Measurements from ENCODE around the gene SLC22A4. TPM values are rescaled to one million over a fixed set of nuclear protein-coding genes. Genes with fewer than 3 reads are reported as not detected.

SLC22A4 gene
- total RNA-seq, 2 experiments from 2014 or later = 1.9 to 2.0 TPM

DNA sequence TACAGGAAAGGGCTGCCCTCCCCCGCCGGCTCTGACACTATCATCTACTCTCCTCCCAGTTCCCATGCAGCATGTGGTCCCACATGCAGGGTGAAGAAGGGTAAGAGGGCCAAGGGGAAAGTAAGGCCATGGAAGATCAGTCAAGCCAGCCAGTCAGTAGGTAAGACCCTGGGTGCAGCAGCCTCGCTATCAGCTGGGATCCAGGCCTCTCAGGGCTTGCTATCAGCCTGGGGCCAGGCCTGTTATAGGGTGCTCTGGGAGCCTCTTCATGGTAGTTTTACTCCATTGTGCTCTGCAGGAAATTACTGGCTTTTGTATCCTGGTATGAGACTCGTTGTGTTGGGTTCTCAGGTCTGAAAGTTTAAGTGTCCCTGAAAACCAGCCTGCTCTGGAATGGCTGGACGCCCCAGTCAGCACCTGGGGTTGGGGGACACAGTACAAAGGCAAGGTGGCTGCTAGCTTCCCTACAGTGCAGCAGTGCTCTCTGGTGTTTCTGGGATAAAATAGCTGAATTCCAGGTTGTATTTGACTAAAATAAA, 21.4 kb downstream of the SLC22A4 start:
- H3K9me3 Mint-ChIP-seq = no peaks in the 10 kb centered on the region
- CTCF ChIA-PET = interaction anchor here (0.6 to 2.3 kb wide), 4 partner anchors 43 to 505 kb away, joined by 3 to 8 read pairs (median 4); no protein-coding TSS in a partner anchor

DNA sequence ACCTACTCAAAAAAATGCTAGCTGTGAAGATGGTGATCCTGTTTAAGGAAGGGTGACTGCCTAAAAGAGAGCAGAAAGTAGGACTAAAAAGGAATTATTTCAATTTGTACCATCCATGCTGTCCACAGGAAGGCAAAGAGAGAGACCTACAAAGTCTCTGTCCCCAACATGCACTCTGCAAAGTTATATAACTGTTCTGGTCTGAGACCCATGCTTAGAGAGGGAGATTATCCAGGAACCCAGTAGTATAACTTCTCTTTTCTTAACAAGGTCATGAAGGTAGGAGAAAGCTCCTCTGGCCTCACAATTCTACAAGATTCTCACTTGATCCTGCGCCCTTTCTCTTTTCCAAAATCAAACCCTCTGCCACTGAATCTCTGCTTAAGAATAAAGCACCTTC, 25.8 kb downstream of the SLC22A4 start:
- Mint-ChIP-seq H3K4me1 (ENCODE audit: low read depth) (no peaks in the 10 kb centered on the region), H3K9me3 (no peaks in the 10 kb centered on the region), H3K27ac (no peak overlapping the region), H3K27me3 (ENCODE audit: low read depth) (no peaks in the 10 kb centered on the region), H3K36me3 (ENCODE audit: low read depth) (no peaks in the 10 kb centered on the region), H3K4me3 (no peak overlapping the region)
- intact Hi-C loops (cut with micrococcal nuclease) = no loop called here
- DNase-seq = no peak
- CTCF ChIA-PET = no interaction called here

More for the DNA sequence above, 21.4 kb downstream of the SLC22A4 start:
- DNase-seq = no peak
- Mint-ChIP-seq H3K36me3 (ENCODE audit: low read depth) (no peaks in the 10 kb centered on the region), H3K27ac (no peak overlapping the region), H3K4me3 (no peak overlapping the region), H3K4me1 (ENCODE audit: low read depth) (no peaks in the 10 kb centered on the region), H3K27me3 (ENCODE audit: low read depth) (no peaks in the 10 kb centered on the region)
- intact Hi-C loops (cut with micrococcal nuclease) = loop anchor here (2.0 kb wide), 1 partner anchor 43 kb away; no protein-coding TSS in a partner anchor

DNA sequence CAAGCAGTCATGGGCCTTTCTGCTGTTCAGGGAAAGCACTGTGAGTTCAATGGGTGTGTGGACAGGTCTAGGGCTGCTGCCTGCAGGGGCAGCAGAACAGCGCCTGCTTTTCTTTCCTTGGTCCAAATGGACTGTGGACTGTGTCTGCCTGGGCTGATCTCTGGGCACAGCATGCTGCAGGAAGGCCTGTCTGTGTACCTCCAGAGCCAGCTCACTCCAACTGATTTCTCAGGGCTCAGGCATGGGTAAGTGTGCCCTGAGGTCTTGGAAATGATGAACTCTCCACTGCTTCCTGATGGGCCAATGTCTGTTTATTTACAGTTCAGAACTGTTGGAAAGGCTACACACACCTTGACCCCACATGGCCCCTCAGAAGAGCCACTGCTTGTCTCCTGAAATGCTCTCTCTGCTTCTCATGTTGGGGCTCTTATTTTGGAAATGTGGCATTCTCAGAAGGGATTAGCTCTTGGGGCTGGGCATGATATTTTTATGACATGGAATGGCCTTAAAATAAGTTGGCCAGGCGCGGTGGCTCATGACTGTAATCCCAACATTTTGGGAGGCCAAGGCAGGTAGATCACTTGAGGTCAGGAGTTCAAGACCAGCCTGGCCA, 27.0 kb downstream of the SLC22A4 start:
- H3K9me3 Mint-ChIP-seq = no peaks in the 10 kb centered on the region
- H3K36me3 Mint-ChIP-seq (ENCODE audit: low read depth) = no peaks in the 10 kb centered on the region
- CTCF ChIA-PET = no interaction called here
- no peak overlapping the region for H3K4me3 Mint-ChIP-seq
- no peaks in the 10 kb centered on the region for H3K4me1 Mint-ChIP-seq (ENCODE audit: low read depth)
- DNase-seq = no peak
- no peaks in the 10 kb centered on the region for H3K27me3 Mint-ChIP-seq (ENCODE audit: low read depth)
- intact Hi-C loops (cut with micrococcal nuclease) = no loop called here
- H3K27ac Mint-ChIP-seq = no peak overlapping the region

DNA sequence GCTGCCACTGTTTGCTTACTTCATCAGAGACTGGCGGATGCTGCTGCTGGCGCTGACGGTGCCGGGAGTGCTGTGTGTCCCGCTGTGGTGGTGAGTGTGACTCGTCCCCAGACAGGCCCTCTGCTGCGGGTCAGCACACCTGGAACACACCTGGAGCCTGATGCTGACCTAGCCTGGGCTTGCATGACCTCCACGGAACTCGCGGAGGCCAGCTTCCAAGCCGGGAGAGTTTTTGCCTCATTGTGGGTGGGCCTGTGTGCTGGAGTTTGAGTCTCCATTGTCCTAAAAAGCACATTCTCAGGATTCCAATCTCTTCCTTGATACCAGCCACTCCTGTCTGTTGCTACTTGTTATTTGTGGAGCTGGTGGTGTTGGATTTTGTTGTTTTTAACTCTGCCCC, 28.1 kb downstream of the SLC22A4 start:
- H3K27ac Mint-ChIP-seq = no peak overlapping the region
- H3K27me3 Mint-ChIP-seq (ENCODE audit: low read depth) = no peaks in the 10 kb centered on the region
- H3K36me3 Mint-ChIP-seq (ENCODE audit: low read depth) = no peaks in the 10 kb centered on the region
- CTCF ChIA-PET = no interaction called here
- DNase-seq = no peak
- H3K9me3 Mint-ChIP-seq = no peaks in the 10 kb centered on the region
- no peaks in the 10 kb centered on the region for H3K4me1 Mint-ChIP-seq (ENCODE audit: low read depth)
- intact Hi-C loops (cut with micrococcal nuclease) = no loop called here
- H3K4me3 Mint-ChIP-seq = no peak overlapping the region

DNA sequence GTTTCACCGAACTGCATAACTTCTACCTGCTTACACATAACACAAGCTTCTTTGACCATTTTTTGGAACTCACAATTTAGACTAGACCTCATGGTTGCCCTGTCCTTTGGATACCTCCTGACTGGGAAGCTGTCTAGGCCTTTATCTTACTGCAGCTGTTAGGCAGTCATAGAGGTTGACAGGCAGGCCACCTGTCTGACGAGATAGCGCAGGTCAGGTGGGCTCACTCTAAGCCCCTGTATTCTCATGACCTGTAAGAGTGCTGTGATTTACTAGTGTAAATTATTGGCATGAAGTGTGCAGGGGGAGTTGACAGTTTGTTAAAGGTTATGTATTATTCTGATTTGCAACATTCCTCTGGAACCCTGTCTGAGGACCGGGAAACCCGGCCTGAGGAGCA, 29.0 kb downstream of the SLC22A4 start:
- H3K9me3 Mint-ChIP-seq = no peaks in the 10 kb centered on the region
- no peak overlapping the region for H3K27ac Mint-ChIP-seq
- H3K4me3 Mint-ChIP-seq = no peak overlapping the region
- H3K36me3 Mint-ChIP-seq (ENCODE audit: low read depth) = no peaks in the 10 kb centered on the region
- CTCF ChIA-PET = no interaction called here
- no peaks in the 10 kb centered on the region for H3K27me3 Mint-ChIP-seq (ENCODE audit: low read depth)
- intact Hi-C loops (cut with micrococcal nuclease) = no loop called here
- DNase-seq = no peak
- no peaks in the 10 kb centered on the region for H3K4me1 Mint-ChIP-seq (ENCODE audit: low read depth)

DNA sequence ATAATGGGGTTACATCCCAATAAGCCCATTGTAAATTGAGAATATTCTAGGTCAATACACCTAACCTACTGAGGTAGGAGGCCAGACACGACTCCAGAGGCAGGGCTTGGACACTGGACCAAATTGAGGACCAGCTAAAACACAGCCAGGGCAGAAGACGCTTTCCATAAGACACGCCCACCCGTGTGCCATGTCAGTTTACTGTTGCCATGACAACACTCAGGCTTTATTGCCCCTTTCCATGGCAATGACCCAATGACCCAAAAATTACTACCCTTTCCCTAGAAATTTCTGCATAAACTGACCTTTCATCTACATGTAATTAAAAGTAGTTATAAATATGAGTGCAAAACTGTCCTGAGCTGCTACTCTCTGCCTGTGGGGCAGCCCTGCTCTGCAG, 31.5 kb downstream of the SLC22A4 start:
- Mint-ChIP-seq H3K4me1 (ENCODE audit: low read depth) (no peaks in the 10 kb centered on the region), H3K36me3 (ENCODE audit: low read depth) (no peaks in the 10 kb centered on the region), H3K27ac (no peak overlapping the region), H3K4me3 (no peak overlapping the region), H3K27me3 (ENCODE audit: low read depth) (no peaks in the 10 kb centered on the region), H3K9me3 (no peaks in the 10 kb centered on the region)
- CTCF ChIA-PET = no interaction called here
- no peak for DNase-seq
- intact Hi-C loops (cut with micrococcal nuclease) = no loop called here

DNA sequence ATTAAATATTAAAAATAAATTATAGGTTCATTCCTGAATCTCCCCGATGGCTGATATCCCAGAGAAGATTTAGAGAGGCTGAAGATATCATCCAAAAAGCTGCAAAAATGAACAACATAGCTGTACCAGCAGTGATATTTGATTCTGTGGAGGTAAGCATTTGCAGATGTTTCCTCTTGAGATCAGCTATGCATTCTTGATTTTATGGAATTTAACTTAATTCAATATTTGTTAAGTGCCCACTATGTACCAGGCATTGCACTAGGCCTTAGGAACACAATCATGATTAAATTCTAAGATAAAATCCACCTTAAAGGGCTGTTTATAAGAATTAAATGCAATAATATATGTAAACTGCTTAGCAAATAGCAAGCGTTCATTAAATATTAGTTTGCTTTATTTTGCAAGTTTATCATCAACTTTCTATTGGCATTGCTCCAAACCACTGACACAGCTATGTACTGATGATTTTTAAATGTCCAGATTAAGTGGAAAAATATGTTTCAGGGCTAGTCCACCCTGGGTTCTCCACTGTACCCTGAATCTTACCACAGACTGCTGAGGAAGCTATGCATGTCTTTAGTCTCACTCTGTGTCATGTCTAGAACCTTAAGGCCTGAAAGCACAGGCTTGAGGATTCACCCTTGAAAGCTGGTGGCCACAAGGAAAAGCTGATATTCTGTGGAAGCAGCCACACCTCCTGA, 33.2 kb downstream of the SLC22A4 start:
- Mint-ChIP-seq H3K27me3 (ENCODE audit: low read depth) (no peaks in the 10 kb centered on the region), H3K36me3 (ENCODE audit: low read depth) (no peaks in the 10 kb centered on the region), H3K9me3 (no peaks in the 10 kb centered on the region), H3K4me1 (ENCODE audit: low read depth) (no peaks in the 10 kb centered on the region), H3K27ac (no peak overlapping the region), H3K4me3 (no peak overlapping the region)
- CTCF ChIA-PET = interaction anchor here (1.1 kb wide), 1 partner anchor 89 kb away, joined by 3 read pairs; no protein-coding TSS in a partner anchor
- intact Hi-C loops (cut with micrococcal nuclease) = no loop called here
- DNase-seq = no peak

DNA sequence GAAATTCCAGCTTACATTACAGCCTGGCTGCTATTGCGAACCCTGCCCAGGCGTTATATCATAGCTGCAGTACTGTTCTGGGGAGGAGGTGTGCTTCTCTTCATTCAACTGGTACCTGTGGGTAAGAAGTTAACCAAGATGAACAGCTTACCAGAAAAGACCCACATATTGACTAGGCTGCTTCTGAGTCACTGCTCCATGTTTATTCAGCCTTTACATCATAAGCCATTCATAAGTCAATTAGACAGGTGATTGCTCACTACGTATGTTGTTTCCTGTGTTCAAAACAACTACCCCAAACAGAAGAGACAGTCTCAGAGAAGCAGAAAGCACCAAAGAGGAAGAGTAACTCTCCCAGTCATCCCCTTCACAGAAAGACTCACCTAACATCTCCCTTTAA, 40.6 kb downstream of the SLC22A4 start:
- no peak overlapping the region for H3K27ac Mint-ChIP-seq
- H3K9me3 Mint-ChIP-seq = no peaks in the 10 kb centered on the region
- H3K4me3 Mint-ChIP-seq = no peak overlapping the region
- peaks cover 6% of the 10 kb centered on the region for H3K4me1 Mint-ChIP-seq (ENCODE audit: low read depth)
- intact Hi-C loops (cut with micrococcal nuclease) = no loop called here
- no peaks in the 10 kb centered on the region for H3K27me3 Mint-ChIP-seq (ENCODE audit: low read depth)
- H3K36me3 Mint-ChIP-seq (ENCODE audit: low read depth) = peaks cover 2% of the 10 kb centered on the region
- DNase-seq = no peak
- CTCF ChIA-PET = interaction anchor here (0.6 to 1.6 kb wide), 3 partner anchors 62 to 154 kb away, joined by 3 to 4 read pairs (median 4); no protein-coding TSS in a partner anchor

DNA sequence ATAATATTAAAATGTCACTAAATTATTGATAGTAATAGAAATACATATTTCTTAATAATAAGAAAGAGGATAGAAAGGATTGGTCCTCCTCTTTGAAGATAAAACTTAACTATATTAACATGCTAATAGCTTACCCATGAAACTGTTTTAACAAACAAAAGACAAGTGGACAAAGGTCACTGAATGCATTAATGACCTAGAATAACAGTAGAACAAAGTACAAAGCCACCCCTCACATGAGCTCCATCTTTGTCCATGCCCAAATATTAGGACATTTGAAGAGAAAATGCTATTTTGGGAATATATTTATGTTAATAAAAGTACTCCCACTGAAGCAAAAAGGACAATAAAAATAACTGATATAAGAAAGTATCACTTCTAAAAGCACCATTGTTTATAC, 41.2 kb downstream of the SLC22A4 start:
- no peak for DNase-seq
- H3K9me3 Mint-ChIP-seq = no peaks in the 10 kb centered on the region
- CTCF ChIA-PET = interaction anchor here (0.6 kb wide), 1 partner anchor 155 kb away, joined by 4 read pairs; no protein-coding TSS in a partner anchor
- H3K27ac Mint-ChIP-seq = no peak overlapping the region
- intact Hi-C loops (cut with micrococcal nuclease) = no loop called here
- no peak overlapping the region for H3K4me3 Mint-ChIP-seq
- peaks cover 6% of the 10 kb centered on the region for H3K4me1 Mint-ChIP-seq (ENCODE audit: low read depth)
- H3K36me3 Mint-ChIP-seq (ENCODE audit: low read depth) = peaks cover 2% of the 10 kb centered on the region
- no peaks in the 10 kb centered on the region for H3K27me3 Mint-ChIP-seq (ENCODE audit: low read depth)

DNA sequence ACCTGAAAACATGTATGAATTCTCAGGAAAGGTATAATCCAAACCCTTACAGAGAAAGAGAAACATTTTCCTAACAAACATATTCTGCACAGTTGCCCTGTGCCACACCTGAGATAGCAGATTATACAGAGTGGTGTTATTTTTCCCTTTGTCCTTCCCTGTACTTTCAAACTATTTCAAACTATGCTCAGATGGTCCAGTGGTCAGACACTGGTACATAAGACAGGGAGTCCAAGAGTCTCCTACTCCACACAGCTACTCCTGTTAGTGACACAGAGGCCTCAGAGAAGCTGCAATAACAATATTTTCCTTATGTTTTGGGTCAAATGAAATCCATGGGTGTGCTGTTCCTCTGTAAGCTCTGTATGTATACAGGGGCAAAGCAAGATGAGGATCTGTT, 45.3 kb downstream of the SLC22A4 start:
- no peak for DNase-seq
- intact Hi-C loops (cut with micrococcal nuclease) = no loop called here
- CTCF ChIA-PET = interaction anchor here (2.3 kb wide), 1 partner anchor 102 kb away, joined by 5 read pairs; no protein-coding TSS in a partner anchor
- Mint-ChIP-seq H3K27ac (no peak overlapping the region), H3K9me3 (no peaks in the 10 kb centered on the region), H3K36me3 (ENCODE audit: low read depth) (peaks cover 2% of the 10 kb centered on the region), H3K4me1 (ENCODE audit: low read depth) (peaks cover 6% of the 10 kb centered on the region), H3K27me3 (ENCODE audit: low read depth) (no peaks in the 10 kb centered on the region), H3K4me3 (no peak overlapping the region)

DNA sequence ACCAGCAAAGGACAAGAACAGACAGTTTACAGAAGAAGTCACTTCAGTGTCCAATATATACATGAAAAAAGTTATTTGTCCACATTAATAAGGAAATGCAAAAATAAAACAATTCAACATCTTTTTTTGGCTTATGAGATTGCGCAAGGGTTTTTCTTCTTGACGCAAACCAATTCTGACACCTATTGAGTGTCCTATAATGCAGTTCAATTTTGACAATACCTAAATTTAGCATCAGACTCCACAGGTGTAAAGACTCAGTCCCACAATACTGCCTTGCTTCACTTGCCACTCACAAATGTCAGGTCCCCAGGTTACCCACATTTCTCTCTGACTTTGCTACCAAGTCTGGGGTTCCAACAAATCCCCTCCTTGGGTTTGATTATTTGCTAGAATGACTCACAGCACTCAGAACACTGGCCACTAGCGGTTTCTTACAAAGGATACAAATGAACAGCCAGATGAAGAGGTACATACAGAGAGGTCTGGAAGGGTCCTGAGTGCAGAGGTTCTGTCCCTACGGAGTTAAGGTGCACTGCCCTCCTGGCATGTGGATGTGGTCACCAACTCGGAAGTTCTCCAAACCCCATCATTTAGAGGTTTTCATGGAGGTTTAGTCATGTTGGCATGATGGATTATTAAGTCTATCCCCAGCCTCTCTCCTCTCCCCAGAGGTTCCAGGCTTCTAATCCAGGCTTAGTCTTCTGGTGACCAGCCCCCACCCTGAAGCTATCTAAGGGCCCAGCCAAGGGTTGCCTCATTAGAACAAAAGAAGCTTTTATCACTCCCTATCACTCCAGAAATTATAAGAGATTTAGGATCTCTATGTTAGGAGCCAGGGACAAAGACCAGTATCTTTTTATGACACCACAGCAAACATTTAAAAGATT, 48.3 kb downstream of the SLC22A4 start:
- intact Hi-C loops (cut with micrococcal nuclease) = no loop called here
- no peak overlapping the region for H3K4me3 Mint-ChIP-seq
- CTCF ChIA-PET = interaction anchor here (0.6 kb wide), 1 partner anchor 10 kb away, joined by 3 read pairs; no protein-coding TSS in a partner anchor
- no peaks in the 10 kb centered on the region for H3K27me3 Mint-ChIP-seq (ENCODE audit: low read depth)
- H3K9me3 Mint-ChIP-seq = no peaks in the 10 kb centered on the region
- no peak for DNase-seq
- no peaks in the 10 kb centered on the region for H3K4me1 Mint-ChIP-seq (ENCODE audit: low read depth)
- H3K36me3 Mint-ChIP-seq (ENCODE audit: low read depth) = peaks cover 2% of the 10 kb centered on the region
- no peak overlapping the region for H3K27ac Mint-ChIP-seq

Data from activated naive CD4-positive, alpha-beta T cell treated with anti-CD3 and anti-CD28 coated beads for 36 hours (primary cell).